ENCODE data around the gene SLC38A9.

The SLC38A9 gene

GRCh38 chr5:55577353-55578060 is 134.6 kb downstream of the SLC38A9 start:
- DNase-seq: no peak

- no peak for DNase-seq
These were observed 135.5 kb downstream of the SLC38A9 start for GRCh38 chr5:55576661-55577060.

Data from activated CD4-positive, alpha-beta T cell treated with anti-CD3 and anti-CD28 coated beads for 4 hours (primary cell).